ENCODE data around the gene SDC3. TPM values are rescaled to one million over a fixed set of nuclear protein-coding genes. Genes with fewer than 3 reads are reported as not detected.
"Not testable (repeated sequence)": the region's sequence is repeated elsewhere in the genome, so short reads cannot be mapped to it uniquely, and the experiment has no call there.

The SDC3 gene, protein sequence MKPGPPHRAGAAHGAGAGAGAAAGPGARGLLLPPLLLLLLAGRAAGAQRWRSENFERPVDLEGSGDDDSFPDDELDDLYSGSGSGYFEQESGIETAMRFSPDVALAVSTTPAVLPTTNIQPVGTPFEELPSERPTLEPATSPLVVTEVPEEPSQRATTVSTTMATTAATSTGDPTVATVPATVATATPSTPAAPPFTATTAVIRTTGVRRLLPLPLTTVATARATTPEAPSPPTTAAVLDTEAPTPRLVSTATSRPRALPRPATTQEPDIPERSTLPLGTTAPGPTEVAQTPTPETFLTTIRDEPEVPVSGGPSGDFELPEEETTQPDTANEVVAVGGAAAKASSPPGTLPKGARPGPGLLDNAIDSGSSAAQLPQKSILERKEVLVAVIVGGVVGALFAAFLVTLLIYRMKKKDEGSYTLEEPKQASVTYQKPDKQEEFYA
- 1 to 10 TPM in 1 of 3 donors, under 1 TPM in 2; 0.55 to 1.0 (median 0.68) TPM for total RNA-seq

DNA sequence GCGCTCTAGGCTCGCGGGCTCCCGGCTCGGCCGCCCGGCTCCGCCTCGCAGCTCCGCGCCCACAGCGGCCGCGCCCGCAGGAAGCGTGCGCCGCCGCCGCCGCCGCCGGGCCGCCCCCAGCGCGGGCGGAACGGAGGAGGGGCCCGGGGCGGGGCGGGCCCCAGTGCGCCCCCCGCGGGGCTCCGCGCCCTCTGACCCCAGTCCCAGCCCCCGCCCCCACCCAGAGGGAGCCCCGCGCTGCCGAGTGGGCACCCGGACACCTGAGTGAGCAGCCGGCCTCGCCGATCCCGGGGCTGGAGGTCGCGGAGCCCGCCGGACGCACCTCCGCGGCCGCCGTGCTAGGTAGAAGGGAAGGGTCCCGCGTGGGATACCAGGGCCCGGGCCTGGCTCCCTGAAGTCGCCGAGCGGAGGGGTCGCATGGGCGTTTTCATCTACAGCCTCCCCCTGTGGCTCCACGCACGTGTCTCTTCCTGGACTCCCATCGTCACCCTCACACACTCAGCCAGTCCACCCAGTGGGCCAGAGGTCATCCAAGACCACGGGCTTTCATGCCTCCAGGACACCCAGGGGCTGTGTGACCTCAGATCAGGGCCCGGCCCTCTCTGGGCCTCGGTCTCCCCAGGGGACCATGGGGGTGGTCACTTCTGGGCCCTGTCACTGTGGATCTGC, at the start of gene SDC3:
Gene SDC3 (minus strand): TSS at position 63 of the 669 bp plus-strand sequence. CDS start 172 bp downstream, outside the sequence.
- DNase-seq = no peak
- Mint-ChIP-seq H3K9me3 (no peaks in the 10 kb centered on the region), H3K4me3 (peak within 1 kb of the TSS; percentile 82), H3K36me3 (ENCODE audit: insufficient read depth) (no peaks in the 10 kb centered on the region), H3K4me1 (ENCODE audit: low read depth) (peaks cover 11% of the 10 kb centered on the region), H3K27me3 (ENCODE audit: low read depth) (peaks cover 40% of the 10 kb centered on the region)
- ATAC-seq = peak; percentile 78 to 79

DNA sequence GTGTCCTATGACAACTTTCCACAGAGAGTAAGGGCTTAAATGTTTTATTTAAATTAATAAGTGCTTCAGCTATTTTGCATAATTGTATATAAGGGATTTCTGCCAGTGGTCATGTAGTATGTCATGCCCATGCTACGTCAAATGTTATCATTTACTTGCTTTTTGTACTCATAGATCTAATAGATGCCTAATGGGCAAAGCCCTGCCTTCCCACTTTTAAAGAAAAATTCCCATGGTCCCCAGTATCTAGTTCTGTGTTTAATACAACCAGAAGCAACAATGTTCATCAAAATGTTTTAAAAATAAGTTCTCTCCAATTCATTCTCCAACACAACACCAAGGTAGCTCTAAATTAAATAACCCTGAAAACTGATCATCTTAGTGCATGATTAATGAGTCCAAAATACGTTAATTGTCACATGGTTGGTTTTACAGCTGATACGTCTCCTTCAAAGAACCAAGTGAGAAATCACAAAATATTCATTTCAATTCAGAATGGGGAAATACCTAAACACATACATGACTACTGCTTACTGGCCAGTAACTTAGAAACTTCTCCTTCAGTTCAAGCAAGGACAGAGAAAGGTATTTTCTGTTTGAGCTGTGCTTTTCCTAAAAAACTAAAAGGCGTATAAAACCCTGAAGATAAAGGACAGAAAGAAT, 49.1 kb upstream of the SDC3 start:
- Mint-ChIP-seq H3K9me3 (no peaks in the 10 kb centered on the region), H3K27me3 (ENCODE audit: low read depth) (no peaks in the 10 kb centered on the region), H3K4me3 (no peak overlapping the region), H3K4me1 (ENCODE audit: low read depth) (peaks cover 15% of the 10 kb centered on the region), H3K36me3 (ENCODE audit: insufficient read depth) (peaks cover 46% of the 10 kb centered on the region)
- no peak for ATAC-seq
- DNase-seq = no peak

DNA sequence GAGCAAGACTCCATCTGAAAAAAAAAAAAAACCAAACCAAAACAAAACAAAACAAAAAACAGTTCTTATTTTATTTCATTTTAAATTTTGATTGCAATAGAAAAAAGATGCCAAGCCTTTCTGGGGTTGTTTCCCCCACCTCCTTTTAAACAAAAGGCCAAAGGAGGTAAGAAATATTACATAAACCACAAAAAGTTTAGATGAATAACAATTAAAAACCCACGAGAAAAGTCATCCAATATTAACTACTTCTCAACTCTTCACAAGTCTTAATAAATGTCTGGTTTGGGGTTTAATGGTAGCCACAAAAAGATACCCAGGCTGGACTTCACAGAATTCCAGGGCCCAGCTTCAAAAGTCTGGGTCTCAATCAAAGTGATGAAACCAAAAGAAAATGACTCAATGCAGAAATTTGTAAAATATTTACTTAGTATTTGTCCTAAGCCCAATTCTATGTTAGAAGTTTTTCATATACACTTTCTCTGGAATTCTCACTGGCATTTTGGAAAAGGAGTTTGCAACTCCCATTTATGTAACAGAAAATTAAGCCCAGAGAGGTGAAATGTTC, 47.0 kb upstream of the SDC3 start:
- ATAC-seq (no peak), DNase-seq (no peak)
- Mint-ChIP-seq H3K27me3 (ENCODE audit: low read depth) (no peaks in the 10 kb centered on the region), H3K4me3 (no peak overlapping the region), H3K9me3 (no peaks in the 10 kb centered on the region), H3K36me3 (ENCODE audit: insufficient read depth) (peaks cover 50% of the 10 kb centered on the region), H3K4me1 (ENCODE audit: low read depth) (peaks cover 21% of the 10 kb centered on the region)

DNA sequence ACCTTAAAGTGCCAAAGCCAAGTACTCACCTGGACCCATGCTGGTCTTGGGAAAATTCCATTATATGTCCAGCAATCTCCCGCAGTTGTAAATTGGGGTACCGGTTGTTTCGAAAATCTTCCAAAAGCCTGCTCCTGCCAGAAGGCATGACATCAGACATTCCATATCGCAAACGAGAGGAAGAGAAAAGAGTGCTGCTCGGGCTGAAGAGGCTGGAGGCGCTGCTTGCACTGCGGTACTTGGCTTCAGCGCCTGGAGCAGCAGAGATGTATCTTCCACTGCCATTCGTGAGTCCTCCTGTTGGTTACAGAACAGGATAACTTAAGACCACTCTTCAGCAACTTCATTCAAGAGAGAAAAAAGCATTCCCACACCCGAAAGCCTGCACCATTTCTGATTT, 45.1 kb upstream of the SDC3 start:
- H3K27me3 Mint-ChIP-seq (ENCODE audit: low read depth) = no peaks in the 10 kb centered on the region
- H3K9me3 Mint-ChIP-seq = no peaks in the 10 kb centered on the region
- H3K36me3 Mint-ChIP-seq (ENCODE audit: insufficient read depth) = peaks cover 50% of the 10 kb centered on the region
- no peak overlapping the region for H3K4me3 Mint-ChIP-seq
- no peak for ATAC-seq
- no peak for DNase-seq
- H3K4me1 Mint-ChIP-seq (ENCODE audit: low read depth) = peaks cover 20% of the 10 kb centered on the region

DNA sequence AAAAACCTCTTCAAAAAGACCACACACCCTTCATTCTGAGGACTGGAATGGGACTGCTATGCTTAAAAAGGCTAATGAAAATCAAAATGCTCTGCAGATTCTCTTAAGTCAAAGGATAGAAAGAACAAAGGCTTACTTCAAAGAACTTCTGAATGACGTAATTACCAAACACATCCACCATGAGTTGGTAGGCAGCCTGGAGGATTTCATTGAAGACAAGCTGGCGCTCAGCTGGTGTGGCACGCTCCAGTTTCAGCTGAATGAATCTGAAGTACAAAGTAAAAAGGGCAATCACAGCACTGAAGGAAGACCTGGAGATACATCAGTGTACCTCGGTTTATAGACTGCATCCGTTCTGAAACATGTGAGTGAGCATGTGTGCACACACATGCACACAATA, 43.5 kb upstream of the SDC3 start:
- no peaks in the 10 kb centered on the region for H3K27me3 Mint-ChIP-seq (ENCODE audit: low read depth)
- H3K4me1 Mint-ChIP-seq (ENCODE audit: low read depth) = peaks cover 18% of the 10 kb centered on the region
- no peaks in the 10 kb centered on the region for H3K9me3 Mint-ChIP-seq
- peaks cover 51% of the 10 kb centered on the region for H3K36me3 Mint-ChIP-seq (ENCODE audit: insufficient read depth)
- ATAC-seq = no peak
- no peak overlapping the region for H3K4me3 Mint-ChIP-seq
- no peak for DNase-seq

DNA sequence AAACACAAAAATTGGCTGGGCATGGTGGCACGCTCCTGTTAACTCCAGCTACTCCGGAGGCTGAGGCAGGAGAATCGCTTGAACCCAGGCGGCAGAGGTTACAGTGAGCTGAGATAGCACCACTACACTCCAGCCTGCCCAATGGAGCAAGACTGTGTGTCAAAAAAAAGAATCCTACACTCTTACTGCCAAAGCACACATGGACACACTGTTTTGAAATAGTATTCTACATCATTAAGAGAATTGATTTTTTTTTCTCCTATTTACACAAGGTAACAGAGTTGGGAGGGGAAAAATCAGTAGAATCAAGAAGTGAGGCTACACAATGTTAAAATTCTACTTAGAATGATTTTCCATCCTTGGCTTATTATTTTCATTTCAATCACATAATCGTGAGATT, 42.1 kb upstream of the SDC3 start:
- Mint-ChIP-seq H3K36me3 (ENCODE audit: insufficient read depth) (peaks cover 52% of the 10 kb centered on the region), H3K27me3 (ENCODE audit: low read depth) (no peaks in the 10 kb centered on the region), H3K4me3 (no peak overlapping the region), H3K9me3 (no peaks in the 10 kb centered on the region), H3K4me1 (ENCODE audit: low read depth) (peaks cover 18% of the 10 kb centered on the region)
- DNase-seq = no peak
- ATAC-seq = no peak

DNA sequence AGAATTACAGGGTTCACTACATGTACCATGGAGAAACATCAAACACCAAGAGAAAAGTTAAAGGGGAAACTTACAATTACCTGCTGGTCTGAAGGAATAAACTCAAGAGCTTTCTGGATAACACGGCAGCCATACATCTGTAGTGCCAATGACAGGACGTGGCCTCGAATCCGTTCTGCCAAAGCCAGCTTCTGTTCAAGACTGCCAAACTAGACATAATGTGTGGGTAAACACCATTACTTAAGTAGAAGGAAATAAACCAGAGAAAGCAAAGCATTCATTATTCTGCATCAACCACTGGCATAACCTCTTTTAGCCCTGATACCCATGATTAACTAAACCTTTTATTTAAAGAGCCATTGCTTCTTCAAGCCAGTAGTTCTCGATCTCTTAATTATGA, 41.5 kb upstream of the SDC3 start:
- H3K36me3 Mint-ChIP-seq (ENCODE audit: insufficient read depth) = peaks cover 56% of the 10 kb centered on the region
- H3K4me3 Mint-ChIP-seq = no peak overlapping the region
- H3K4me1 Mint-ChIP-seq (ENCODE audit: low read depth) = peaks cover 18% of the 10 kb centered on the region
- H3K9me3 Mint-ChIP-seq = no peaks in the 10 kb centered on the region
- no peak for ATAC-seq
- H3K27me3 Mint-ChIP-seq (ENCODE audit: low read depth) = no peaks in the 10 kb centered on the region
- DNase-seq = no peak

DNA sequence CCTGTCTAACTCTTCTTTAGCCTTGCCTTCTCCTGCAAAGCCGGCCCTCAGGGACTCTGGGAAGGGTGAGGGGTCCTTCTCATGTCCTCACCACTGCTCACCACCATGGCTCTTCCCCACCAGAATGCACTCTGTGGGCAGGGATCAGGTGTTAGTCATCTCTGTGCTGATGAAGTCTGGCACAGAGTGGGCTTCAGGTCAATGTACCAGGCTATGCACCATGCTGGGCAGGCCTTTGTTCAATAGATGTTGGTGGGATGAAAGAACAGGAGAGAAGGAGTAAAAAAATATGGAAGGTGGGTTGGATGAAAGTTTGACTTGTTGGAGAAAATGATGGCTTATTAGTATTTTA, 40.9 kb upstream of the SDC3 start:
- Mint-ChIP-seq H3K4me1 (ENCODE audit: low read depth) (peaks cover 18% of the 10 kb centered on the region), H3K36me3 (ENCODE audit: insufficient read depth) (peaks cover 55% of the 10 kb centered on the region)
- not testable (repeated sequence) for H3K4me3 Mint-ChIP-seq; H3K9me3 Mint-ChIP-seq; H3K27me3 Mint-ChIP-seq (ENCODE audit: low read depth); DNase-seq; ATAC-seq

DNA sequence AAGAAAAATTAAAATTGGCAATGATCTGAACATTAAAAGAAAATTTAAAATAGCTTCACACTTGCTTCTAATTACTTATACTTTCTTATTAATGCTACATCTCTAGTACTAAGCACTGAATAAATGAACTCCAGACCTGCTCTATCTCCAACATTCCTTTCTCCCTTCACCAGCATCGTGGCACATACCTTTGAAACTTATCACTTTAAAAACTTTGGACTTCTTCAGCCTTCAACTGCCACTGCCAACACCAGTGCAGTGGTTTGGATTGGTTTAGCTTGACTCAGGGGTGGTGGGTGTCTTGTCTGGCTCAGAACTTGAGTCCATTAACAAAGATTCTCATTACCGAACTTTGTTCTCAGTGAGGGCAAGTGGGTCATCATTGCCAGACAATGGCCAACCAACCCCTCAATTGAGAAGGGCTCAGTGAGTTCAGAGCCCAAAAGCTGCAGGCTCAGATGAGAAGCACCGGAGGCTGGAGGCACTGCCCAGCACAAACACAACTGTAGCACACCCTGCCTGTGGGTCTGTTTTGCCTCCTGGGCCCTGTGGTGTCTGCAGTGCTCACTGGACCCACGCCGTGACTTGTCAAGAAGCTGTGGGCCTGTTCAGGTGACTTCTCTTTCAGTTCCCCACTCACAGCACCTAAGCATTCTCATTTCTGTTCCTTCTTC, 40.4 kb upstream of the SDC3 start:
- H3K4me1 Mint-ChIP-seq (ENCODE audit: low read depth) = peaks cover 18% of the 10 kb centered on the region
- ATAC-seq = not testable (repeated sequence)

DNA sequence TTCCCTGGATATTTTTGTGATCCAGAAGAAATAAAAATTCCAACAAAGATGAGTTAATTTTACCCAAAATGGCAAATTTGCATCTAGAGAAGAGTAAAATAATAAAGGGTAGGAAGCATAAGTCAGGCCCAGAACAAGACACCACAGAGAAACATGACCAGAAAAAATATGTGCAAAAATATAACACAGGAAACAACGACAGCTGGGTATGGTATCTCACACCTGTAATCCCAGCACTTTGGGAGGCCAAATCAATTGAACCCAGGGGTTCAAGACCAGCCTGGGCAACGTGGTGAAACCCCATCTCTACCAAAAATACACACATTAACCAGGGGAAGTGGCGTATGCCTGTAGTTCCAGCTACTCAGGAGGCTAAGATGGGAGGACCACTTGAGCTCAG, 39.7 kb upstream of the SDC3 start:
- ATAC-seq (no peak), DNase-seq (no peak)
- Mint-ChIP-seq H3K27me3 (ENCODE audit: low read depth) (no peaks in the 10 kb centered on the region), H3K4me3 (no peak overlapping the region), H3K9me3 (no peaks in the 10 kb centered on the region), H3K36me3 (ENCODE audit: insufficient read depth) (peaks cover 55% of the 10 kb centered on the region), H3K4me1 (ENCODE audit: low read depth) (peaks cover 18% of the 10 kb centered on the region)

More for the DNA sequence above, 40.4 kb upstream of the SDC3 start:
- not testable (repeated sequence) for H3K27me3 Mint-ChIP-seq (ENCODE audit: low read depth); H3K4me3 Mint-ChIP-seq; DNase-seq; H3K9me3 Mint-ChIP-seq
- peaks cover 56% of the 10 kb centered on the region for H3K36me3 Mint-ChIP-seq (ENCODE audit: insufficient read depth)

DNA sequence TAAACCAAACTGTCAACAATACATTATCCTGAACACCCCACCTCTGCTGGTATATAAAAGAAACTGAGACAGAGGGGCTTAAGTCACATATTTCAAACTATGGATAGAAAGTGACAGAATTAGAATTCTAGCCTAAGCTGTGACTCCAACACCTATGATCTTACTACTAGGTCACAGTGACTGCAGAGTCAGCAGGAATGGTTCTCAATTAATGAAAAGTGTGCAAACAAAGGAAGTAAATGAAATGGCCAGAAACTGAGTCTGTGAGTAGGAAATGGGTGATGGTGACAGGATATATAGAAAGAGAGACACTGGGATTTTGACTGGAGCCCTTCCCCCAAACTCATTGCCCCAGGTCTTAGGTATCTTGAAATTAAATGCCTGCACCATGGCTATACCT, 38.7 kb upstream of the SDC3 start:
- no peaks in the 10 kb centered on the region for H3K9me3 Mint-ChIP-seq
- H3K4me3 Mint-ChIP-seq = no peak overlapping the region
- ATAC-seq (no peak), DNase-seq (no peak)
- H3K27me3 Mint-ChIP-seq (ENCODE audit: low read depth) = no peaks in the 10 kb centered on the region
- H3K4me1 Mint-ChIP-seq (ENCODE audit: low read depth) = peaks cover 12% of the 10 kb centered on the region
- peaks cover 56% of the 10 kb centered on the region for H3K36me3 Mint-ChIP-seq (ENCODE audit: insufficient read depth)

DNA sequence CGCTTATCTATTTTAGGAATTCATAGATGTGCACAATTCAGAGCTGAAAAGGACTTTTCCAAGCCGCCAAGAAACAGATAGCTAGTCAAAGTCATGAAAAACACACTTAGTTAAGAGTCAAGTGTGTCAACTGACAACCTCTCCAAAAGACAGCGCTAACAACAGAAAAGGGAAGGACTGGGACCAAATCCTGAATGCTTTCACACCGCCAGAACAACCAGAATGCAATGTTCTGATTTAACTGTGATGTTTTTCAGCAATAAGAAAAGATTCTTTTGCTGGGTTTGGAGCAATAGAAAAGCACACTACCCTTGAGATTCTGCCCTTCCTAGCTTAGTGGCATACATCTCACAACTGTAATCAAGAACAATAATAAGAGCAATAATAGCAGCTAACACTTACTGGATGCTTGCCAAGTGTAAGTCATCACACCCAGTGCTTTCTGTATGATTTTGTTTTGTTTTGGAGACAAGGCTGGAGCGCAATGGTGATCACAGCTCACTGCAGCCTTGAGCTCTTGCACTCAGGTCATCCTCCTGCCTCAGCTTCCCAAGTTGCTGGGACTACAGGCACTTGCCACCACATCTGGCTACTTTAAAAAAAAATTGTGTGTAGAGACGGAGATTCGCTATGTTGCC, 33.9 kb upstream of the SDC3 start:
- peaks cover 49% of the 10 kb centered on the region for H3K36me3 Mint-ChIP-seq (ENCODE audit: insufficient read depth)
- ATAC-seq = no peak

DNA sequence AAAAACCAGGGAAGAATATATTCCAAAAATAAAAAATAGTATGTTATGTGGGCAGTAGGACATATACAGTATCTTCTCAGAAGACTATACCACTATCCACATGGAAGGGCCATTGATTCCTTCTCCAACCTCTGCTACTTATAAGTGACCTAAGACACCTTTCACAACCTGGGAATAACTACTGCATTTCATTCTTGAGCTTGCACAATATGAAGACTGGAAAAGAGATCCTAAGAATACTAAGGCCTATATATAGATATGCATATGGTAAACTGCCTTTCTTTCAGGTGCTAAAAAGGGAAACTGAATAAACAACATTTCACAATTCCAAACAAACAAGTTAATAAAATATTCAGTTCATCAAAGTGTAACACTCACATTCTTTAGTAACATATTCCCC, 32.0 kb upstream of the SDC3 start:
- Mint-ChIP-seq H3K27me3 (ENCODE audit: low read depth) (no peaks in the 10 kb centered on the region), H3K9me3 (no peaks in the 10 kb centered on the region), H3K36me3 (ENCODE audit: insufficient read depth) (peaks cover 56% of the 10 kb centered on the region), H3K4me1 (ENCODE audit: low read depth) (no peaks in the 10 kb centered on the region), H3K4me3 (no peak overlapping the region)
- DNase-seq (no peak), ATAC-seq (no peak)

More for the DNA sequence above, 33.9 kb upstream of the SDC3 start:
- DNase-seq = no peak
- Mint-ChIP-seq H3K27me3 (ENCODE audit: low read depth) (no peaks in the 10 kb centered on the region), H3K9me3 (no peaks in the 10 kb centered on the region), H3K4me3 (no peak overlapping the region), H3K4me1 (ENCODE audit: low read depth) (no peaks in the 10 kb centered on the region)

All from activated T-cell treated with anti-CD3 and anti-CD28 coated beads, Interleukin-2, amount 50 U/mL, for 4 hours (primary cell).